T1000 (cell line): Measurements from ENCODE around the gene TMEM59L.
A peak's percentile ranks its signal among the peaks of the same experiment; 100 is the strongest.

Experiments used
- DNase-seq: peaks from one replicate; lab custom pipeline; 2025; ENCODE audit warnings: mixed read lengths; lab: John Stamatoyannopoulos, UW

The TMEM59L gene

GRCh38 chr19:18657590-18658365 lies 45.1 kb downstream of the TMEM59L start:
- peak; percentile 62 for DNase-seq

DNA sequence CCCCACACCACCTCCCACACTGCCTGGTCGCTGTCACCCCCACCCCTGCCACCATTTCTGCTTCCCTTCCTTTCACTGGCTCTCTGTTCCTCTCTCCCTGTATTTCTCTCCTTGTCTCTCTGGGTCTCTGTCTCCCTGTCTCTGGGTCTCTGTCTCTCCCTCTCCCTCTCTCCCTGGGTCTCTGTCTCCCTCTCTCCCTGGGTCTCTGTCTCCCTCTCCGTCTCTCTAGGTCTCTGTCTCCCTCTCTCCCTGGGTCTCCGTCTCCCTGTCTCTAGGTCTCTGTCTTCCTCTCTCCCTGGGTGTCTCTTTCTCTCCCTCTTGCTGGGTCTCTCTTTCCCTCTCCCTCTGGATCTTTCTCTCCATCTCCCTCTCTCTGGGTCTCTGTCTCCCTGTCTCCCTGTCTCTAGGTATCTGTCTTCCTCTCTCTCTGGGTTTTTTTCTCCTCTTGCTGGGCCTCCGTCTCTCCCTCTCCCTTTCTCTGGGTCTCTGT lies 45.7 kb downstream of the TMEM59L start:
- no peak for DNase-seq

GRCh38 chr19:18659281-18660050 lies 46.8 kb downstream of the TMEM59L start:
- no peak for DNase-seq

- peak; percentile 38 for DNase-seq
Observed at GRCh38 chr19:18660051-18660910, 47.6 kb downstream of the TMEM59L start.

- no peak for DNase-seq
Observed at GRCh38 chr19:18660939-18661670, 48.4 kb downstream of the TMEM59L start.

DNA sequence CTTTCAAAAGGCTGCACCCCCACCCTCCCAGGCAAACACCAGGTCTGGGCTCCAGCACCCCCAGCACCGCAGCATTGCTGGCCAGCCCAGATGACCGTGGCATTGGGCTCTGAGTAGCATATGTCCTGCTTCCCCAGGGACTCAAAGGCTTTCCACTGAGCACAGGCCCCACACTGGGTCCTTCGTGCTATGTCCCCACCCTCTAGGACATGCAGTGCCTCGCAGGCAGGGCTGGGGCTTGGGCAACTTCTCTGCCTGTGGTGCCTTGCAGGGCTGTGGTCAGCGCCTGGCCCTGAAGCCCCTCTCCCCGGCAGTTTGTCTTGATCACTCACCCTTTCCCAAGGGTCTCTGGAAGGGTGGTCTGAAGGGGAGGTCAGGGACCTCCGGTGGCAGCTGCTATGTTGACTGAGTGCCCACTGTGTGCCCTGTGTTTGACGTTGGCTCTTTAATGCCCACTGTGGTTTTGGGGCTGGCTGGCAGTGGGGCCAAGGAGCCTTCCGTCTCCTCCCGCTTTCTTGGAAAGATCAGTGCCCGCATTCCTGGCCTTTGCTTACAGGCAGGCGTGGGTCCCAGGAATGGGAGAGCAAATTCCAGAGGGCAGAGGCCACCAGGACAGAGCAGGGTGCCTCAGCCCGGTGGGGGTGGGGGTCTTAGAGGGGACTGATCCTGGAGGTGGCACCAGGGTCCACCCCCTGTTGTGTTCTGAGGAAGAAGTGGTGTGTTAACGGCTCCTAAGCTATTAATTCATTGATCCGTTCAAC lies 50.5 kb downstream of the TMEM59L start:
- no peak for DNase-seq

DNA sequence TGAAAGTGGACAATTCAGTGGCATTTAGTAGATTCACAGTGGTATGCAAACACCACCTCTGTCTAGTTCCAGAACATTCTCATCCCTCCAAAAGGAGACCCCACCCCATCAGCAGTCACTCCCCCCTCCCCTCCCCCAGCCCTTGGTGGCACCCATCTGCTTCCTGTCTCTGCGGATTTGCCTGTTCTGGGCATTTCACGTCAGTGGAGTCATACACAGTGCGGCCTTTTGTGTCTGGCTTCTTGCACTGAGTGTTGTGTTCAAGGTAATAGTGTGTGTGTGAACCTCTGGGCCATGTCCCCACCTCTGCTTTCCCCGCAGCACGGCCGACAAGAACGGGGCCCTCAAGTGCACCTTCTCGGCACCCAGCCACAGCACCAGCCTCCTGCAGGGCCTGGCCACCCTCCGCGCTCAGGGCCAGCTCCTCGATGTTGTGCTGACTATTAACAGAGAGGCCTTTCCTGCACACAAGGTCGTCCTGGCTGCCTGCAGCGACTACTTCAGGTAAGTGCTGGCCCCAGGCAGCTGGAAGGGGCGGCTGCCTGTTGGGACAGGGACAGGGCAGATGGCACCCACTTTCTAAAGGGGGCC lies 51.4 kb downstream of the TMEM59L start:
- no peak for DNase-seq

DNA sequence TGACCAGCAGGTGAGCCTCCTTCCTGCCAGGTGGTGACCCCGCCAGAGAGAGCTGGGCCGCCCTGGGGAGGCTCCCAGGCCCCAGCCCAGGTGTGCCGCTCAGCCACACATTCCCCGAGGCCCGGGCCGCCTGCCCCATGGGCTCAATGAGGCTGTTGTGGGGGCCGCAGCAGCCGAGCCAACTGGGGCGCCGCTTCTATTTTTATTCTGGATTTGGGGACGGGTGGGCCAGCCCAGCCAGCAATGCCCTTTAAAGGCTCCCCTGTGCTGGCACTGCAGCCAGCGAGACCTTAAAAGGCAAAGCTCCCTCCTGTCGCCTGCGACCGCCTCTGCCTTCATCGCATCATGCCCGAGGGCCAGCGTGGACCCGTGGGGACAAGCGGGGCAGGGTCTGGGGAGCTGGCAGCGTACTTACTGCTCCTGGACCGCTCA lies 53.1 kb downstream of the TMEM59L start:
- DNase-seq, result no peak

DNA sequence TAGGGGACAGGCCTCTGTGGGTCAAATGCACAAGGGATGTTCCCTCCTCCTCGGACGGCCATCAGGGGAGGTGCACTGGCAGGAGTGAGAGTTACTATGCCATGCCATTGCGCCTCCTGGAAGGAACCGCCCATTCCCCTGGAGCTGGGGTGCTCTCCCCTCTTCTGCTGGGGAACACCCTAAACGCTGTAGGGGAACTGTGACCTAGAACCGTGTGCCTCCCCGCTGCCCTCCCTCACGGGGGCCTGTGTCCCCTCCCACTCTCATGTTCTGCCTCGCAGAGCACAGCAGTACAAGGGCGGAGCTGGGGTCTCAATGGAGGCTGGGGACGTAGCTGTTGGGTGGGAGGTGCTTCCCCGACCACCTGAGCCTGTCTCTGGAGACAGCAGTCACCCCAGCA lies 53.6 kb downstream of the TMEM59L start:
- no peak for DNase-seq

- no peak for DNase-seq
Observed at GRCh38 chr19:18666784-18667183, 54.1 kb downstream of the TMEM59L start.

DNA sequence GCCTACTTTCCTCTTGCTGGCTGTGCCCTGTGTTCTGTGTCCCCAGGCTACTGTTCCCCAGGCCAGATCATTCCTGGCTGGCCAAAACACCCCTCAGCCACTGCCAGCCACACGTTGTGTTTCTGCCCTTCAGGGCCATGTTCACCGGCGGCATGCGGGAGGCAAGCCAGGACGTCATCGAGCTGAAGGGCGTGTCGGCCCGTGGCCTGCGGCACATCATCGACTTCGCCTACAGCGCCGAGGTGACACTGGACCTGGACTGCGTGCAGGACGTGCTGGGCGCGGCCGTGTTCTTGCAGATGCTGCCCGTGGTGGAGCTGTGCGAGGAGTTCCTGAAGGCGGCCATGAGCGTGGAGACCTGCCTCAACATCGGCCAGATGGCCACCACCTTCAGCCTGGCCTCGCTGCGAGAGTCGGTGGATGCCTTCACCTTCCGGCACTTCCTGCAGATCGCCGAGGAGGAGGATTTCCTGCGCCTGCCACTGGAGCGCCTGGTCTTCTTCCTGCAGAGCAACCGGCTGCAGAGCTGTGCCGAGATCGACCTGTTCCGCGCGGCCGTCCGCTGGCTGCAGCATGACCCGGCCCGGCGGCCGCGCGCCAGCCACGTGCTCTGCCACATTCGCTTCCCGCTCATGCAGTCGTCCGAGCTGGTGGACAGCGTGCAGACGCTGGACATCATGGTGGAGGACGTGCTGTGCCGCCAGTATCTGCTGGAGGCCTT lies 55.0 kb downstream of the TMEM59L start:
- DNase-seq, result no peak

DNA sequence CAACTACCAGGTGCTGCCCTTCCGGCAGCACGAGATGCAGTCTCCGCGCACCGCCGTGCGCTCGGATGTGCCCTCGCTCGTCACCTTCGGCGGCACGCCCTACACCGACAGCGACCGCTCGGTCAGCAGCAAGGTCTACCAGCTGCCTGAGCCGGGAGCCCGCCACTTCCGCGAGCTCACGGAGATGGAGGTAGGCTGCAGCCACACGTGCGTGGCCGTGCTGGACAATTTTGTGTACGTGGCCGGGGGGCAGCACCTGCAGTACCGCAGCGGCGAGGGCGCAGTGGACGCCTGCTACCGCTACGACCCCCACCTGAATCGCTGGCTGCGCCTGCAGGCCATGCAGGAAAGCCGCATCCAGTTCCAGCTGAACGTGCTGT lies 55.6 kb downstream of the TMEM59L start:
- DNase-seq, result no peak

GRCh38 chr19:18668744-18669523 lies 56.3 kb downstream of the TMEM59L start:
- DNase-seq, result no peak

GRCh38 chr19:18669524-18669817 lies 56.8 kb downstream of the TMEM59L start:
- DNase-seq, result no peak

GRCh38 chr19:18669883-18670282 lies 57.2 kb downstream of the TMEM59L start:
- no peak for DNase-seq

DNA sequence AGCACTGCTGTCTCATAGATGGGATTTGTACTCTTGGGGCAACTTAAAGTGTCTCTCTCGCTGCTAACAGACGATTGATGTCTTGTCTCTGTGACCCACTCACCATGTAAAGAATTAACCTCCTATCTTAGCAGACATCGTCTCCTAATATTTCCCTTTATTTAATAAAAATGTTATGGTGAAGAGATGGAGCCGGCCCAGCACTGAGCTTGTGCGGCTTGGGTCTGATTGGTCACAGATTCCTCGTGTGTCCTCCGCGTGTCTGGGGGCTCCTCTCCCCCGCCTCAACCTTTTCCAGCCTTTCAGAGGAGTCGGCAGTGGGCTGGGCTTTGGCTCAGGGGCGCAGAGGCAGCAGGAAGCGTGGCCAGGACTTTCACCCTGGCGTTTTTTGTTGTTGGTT lies 57.6 kb downstream of the TMEM59L start:
- DNase-seq, result no peak
